ENCODE data around the gene XBP1.

DNA sequence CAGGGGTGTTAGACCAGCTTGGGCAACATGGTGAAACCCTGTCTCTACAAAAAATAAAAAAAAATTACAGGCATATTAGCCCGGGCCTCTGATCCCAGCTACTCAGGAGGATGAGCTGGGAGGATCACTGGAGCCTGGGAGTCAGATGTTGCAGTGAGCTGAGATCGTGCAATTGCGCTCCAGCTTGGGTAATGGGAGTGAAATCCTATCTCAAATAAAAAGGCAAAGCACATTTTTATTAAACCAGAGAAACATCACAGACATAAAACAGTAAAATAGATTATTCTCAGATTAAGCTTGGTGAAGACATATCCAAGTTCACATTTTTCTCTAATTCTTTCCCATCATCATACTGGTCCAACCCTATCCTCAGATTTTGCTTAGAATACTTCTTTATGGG, 30.1 kb upstream of the XBP1 start:
- TF ChIP-seq, protein P1, sequence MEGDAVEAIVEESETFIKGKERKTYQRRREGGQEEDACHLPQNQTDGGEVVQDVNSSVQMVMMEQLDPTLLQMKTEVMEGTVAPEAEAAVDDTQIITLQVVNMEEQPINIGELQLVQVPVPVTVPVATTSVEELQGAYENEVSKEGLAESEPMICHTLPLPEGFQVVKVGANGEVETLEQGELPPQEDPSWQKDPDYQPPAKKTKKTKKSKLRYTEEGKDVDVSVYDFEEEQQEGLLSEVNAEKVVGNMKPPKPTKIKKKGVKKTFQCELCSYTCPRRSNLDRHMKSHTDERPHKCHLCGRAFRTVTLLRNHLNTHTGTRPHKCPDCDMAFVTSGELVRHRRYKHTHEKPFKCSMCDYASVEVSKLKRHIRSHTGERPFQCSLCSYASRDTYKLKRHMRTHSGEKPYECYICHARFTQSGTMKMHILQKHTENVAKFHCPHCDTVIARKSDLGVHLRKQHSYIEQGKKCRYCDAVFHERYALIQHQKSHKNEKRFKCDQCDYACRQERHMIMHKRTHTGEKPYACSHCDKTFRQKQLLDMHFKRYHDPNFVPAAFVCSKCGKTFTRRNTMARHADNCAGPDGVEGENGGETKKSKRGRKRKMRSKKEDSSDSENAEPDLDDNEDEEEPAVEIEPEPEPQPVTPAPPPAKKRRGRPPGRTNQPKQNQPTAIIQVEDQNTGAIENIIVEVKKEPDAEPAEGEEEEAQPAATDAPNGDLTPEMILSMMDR (IDR thresholded peaks at IDR 0.05): no peak
- no peak for TF ChIP-seq EZH2phosphoT487 (IDR thresholded peaks at IDR 0.05)
